Lower leg skin (tissue), 4 donors: ENCODE measurements around the gene UBE4B. TPM values are rescaled to one million over a fixed set of nuclear protein-coding genes. Genes with fewer than 3 reads are reported as not detected.
"Not testable (repeated sequence)": the region's sequence is repeated elsewhere in the genome, so short reads cannot be mapped to it uniquely, and the experiment has no call there.

Experiments used
- DNase-seq, 2 donors: peaks; one replicate each; pipeline ENCODE4 v3.0.0-alpha.2; 2019; ENCODE audit warnings: low spot score in 2 of 2
- H3K4me3 ChIP-seq: fragments of 200-600 bp; sonication (generic); 2 replicates; pipeline ENCODE4 v1.5.1; 2017; ENCODE audit warnings: mild to moderate bottlenecking, low read depth; ENCODE audit not compliant: poor library complexity, severe bottlenecking
- POLR2A ChIP-seq, 2 donors: fragments of 450-650 bp; IDR thresholded peaks; one replicate each; pipeline ENCODE4 v1.6.1; 2016 to 2017; ENCODE audit warnings: antibody characterized with exemption in 2 of 2, mild to moderate bottlenecking in 1 of 2, moderate library complexity in 1 of 2
- WGBS, 2 donors: methylation state at CpG; one replicate each; pipeline ENCODE4 v1.1.5; 2018; 5-methylcytosine and 5-hydroxymethylcytosine counted together
- intact Hi-C: fragments of 100-400 bp; cut with DNase I; formaldehyde crosslinking; loops from one replicate; pipeline ENCODE4 v1.15.0; 2023; ENCODE audit warnings: low total_unique reads
- total RNA-seq, 4 donors: library from RNA; depleted of rRNA; stranded (reverse); fragments of >200 nt; gene quantifications; one replicate each; pipeline ENCODE4 v1.1.0, GENCODE V29; 2016
- TF ChIP-seq, protein P1 (sequence below), 3 donors: fragments of 450-650 bp; IDR thresholded peaks; one replicate each; pipeline ENCODE4 v1.5.1; 2016; ENCODE audit warnings: antibody characterized with exemption in 3 of 3, mild to moderate bottlenecking in 3 of 3, moderate library complexity in 2 of 3

UBE4B gene
- total RNA-seq, 4 donors from 2014 or later = 65.7 to 114 (median 69.9) TPM

DNA sequence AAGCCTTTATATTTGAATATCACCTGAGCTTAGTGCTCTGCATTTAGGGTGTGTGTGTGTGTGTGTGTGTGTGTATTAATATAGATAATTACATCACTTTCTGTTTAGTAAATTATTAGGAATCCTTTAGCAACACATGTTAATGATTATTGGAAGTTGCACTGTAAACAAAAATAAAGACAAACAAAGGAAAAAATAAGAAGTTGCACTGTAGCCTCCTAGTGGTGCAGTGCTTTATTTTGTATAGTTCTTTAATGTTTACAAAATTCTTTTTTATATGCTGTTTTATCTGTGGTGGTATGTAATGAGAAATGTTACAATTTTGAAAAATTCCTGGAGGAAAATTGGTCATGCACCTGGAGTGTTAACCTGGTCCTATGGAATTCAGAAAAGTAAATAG, 69.2 kb downstream of the UBE4B start:
- intact Hi-C loops = no loop called here
- TF ChIP-seq, protein P1, sequence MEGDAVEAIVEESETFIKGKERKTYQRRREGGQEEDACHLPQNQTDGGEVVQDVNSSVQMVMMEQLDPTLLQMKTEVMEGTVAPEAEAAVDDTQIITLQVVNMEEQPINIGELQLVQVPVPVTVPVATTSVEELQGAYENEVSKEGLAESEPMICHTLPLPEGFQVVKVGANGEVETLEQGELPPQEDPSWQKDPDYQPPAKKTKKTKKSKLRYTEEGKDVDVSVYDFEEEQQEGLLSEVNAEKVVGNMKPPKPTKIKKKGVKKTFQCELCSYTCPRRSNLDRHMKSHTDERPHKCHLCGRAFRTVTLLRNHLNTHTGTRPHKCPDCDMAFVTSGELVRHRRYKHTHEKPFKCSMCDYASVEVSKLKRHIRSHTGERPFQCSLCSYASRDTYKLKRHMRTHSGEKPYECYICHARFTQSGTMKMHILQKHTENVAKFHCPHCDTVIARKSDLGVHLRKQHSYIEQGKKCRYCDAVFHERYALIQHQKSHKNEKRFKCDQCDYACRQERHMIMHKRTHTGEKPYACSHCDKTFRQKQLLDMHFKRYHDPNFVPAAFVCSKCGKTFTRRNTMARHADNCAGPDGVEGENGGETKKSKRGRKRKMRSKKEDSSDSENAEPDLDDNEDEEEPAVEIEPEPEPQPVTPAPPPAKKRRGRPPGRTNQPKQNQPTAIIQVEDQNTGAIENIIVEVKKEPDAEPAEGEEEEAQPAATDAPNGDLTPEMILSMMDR (IDR thresholded peaks at IDR 0.05) = no peak
- no peak for TF ChIP-seq POLR2A (IDR thresholded peaks at IDR 0.05)
- H3K4me3 ChIP-seq = no peak overlapping the region
- no peak for DNase-seq

DNA sequence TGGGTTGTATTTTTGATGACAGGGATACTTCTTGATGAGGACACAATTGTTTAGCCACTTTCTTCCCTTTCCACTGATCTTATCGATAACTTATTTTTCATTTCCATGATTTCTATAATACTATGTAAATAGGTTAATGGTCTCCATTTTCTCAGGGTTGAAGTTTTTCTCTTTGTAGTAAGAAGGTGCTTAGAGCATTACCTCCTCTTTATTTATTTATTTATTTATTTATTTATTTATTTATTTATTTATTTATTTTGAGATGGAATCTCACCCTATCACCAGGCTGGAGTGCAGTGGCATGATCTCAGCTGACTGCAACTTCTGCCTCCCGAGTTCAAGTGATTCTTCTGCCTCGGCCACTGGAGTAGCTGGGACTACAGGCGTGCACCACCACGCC, 70.4 kb downstream of the UBE4B start:
- intact Hi-C loops = no loop called here
- 96 to 98% methylated on average over 5 of the region's 5 CpGs for WGBS, 2 donors
- TF ChIP-seq, protein P1 (IDR thresholded peaks at IDR 0.05) = no peak
- TF ChIP-seq POLR2A (IDR thresholded peaks at IDR 0.05) = no peak

DNA sequence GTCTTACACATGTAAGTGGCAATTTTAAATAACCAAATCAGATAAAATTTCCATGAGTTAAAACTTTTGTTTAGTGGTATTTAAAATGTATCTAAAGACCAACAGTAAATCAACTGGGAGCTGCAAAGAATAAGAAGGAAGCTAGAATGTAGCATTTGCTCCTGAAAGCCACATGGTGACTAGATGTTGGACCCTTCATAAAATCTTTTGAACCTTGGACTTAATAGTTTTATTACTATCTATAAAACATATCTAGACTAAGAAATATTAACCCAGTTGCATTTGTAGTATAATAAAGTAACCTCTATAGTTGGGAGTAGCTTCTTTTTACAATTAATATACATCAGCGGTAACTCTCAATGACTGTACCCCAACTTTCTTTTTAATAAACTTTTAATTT, 72.1 kb downstream of the UBE4B start:
- DNase-seq = no peak
- H3K4me3 ChIP-seq = no peak overlapping the region
- TF ChIP-seq, protein P1 (IDR thresholded peaks at IDR 0.05) = no peak
- TF ChIP-seq POLR2A (IDR thresholded peaks at IDR 0.05) = no peak
- 96 to 98% methylated on average over 1 of the region's 1 CpG for WGBS, 2 donors
- intact Hi-C loops = no loop called here

More for the DNA sequence above, 70.4 kb downstream of the UBE4B start:
- DNase-seq = no peak
- no peak overlapping the region for H3K4me3 ChIP-seq

DNA sequence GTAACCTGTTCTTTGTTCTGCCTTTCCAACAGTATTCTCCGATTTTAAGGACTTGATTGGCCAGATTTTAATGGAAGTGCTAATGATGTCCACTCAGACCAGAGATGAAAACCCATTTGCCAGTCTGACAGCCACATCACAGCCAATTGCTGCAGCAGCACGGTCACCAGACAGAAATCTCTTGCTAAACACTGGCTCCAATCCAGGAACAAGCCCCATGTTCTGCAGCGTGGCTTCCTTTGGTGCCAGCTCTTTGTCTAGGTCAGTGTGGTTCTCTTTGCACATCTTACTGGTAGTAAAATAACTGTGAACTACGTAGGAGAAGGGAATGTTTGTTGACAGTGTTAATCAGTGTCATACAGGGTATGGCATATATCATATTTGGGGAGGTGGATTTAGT, 72.7 kb downstream of the UBE4B start:
- WGBS, 2 donors = 70 to 79% methylated on average over 4 of the region's 4 CpGs
- H3K4me3 ChIP-seq = no peak overlapping the region
- intact Hi-C loops = no loop called here
- no peak for DNase-seq
- no peak for TF ChIP-seq POLR2A (IDR thresholded peaks at IDR 0.05)
- TF ChIP-seq, protein P1 (IDR thresholded peaks at IDR 0.05) = no peak

DNA sequence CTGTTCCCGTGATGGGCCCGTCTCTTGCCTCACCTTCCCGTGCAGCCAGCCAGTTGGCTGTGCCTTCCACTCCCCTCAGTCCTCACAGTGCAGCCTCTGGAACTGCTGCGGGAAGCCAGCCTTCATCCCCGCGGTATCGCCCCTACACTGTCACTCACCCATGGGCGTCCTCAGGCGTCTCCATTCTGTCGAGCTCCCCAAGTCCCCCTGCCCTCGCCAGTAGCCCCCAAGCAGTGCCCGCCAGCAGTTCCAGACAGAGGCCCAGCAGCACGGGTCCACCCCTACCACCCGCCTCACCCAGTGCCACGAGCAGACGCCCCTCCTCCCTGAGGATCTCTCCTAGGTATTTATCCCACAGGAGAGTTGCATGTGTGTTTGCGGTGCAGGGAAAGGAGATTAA, 73.5 kb downstream of the UBE4B start:
- intact Hi-C loops = no loop called here
- WGBS, 2 donors = 74 to 80% methylated on average over 17 of the region's 17 CpGs
- no peak for DNase-seq
- H3K4me3 ChIP-seq = no peak overlapping the region
- no peak for TF ChIP-seq POLR2A (IDR thresholded peaks at IDR 0.05)
- TF ChIP-seq, protein P1 (IDR thresholded peaks at IDR 0.05) = no peak

DNA sequence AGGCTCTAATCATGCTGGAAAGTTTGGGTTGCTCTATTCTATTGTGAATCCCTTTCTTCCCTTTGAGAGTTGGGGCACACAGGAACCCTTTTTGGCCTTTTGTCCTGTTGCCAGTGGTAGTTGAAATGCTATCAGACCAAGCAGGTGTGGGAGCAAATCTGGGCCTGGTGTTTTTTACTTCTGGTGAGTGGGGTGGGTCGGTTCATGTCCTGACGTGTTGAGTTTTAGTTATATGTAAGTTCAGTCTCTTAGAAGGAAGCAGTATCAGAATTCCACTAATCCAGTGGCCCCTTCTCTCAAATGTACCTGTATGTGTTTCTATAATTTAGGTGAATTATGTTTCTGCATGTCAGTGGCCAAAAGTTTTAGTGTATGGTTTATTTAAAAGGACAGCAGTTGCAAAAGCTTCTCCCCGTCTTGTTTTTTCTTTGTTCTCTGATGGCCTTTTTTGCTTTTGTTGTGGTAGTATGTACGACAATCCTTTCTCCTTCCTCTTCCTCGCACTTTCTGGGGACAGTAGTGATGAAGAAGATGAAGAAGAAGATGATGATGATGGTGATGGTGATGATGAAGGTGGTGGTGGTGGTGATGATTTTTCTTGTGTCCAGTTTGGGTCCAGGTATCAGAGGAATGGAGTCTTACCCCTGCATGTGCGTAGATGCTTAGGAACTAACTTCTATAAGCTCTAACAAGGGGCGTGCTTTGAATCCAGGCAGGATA, 74.2 kb downstream of the UBE4B start:
- TF ChIP-seq, protein P1 (IDR thresholded peaks at IDR 0.05) = no peak
- TF ChIP-seq POLR2A (IDR thresholded peaks at IDR 0.05) = no peak
- no peak for DNase-seq
- intact Hi-C loops = no loop called here
- WGBS, 2 donors = 73 to 76% methylated on average over 7 of the region's 7 CpGs
- no peak overlapping the region for H3K4me3 ChIP-seq

DNA sequence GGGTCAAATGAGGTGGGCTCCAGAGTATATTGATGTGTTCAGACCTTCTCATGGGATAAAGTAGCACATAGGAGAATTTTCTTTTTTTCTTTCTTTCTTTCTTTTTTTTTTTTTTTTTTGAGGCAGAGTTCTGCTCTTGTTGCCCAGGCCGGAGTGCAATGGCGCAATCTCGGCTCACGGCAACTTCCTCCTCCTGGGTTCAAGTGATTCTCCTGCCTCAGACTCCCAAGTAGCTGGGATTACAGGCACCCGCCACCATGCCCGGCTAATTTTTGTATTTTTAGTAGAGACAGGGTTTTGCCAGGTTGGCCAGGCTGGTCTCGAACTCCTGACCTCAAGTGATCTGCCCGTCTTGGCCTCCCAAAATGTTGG, 74.7 kb downstream of the UBE4B start:
- DNase-seq, intact Hi-C loops, H3K4me3 ChIP-seq: not testable (repeated sequence)
- 78 to 84% methylated on average over 8 of the region's 8 CpGs for WGBS, 2 donors
